GM23248 (cell line): ENCODE data around the gene P2RY13. TPM values are rescaled to one million over a fixed set of nuclear protein-coding genes. Genes with fewer than 3 reads are reported as not detected.

Experiments
- DNase-seq: peaks from one replicate; pipeline ENCODE4 v3.0.0-alpha.2; 2015
- H2AFZ ChIP-seq: fragments of 200-600 bp; sonication (generic); 2 replicates; pipeline ENCODE4 v1.6.1; 2016; ENCODE audit warnings: antibody characterized with exemption
- H3F3A ChIP-seq: fragments of 200-600 bp; sonication (generic); 2 replicates; pipeline ENCODE4 v1.6.1; 2016; ENCODE audit warnings: mild to moderate bottlenecking, antibody characterized with exemption, mixed run types; ENCODE audit not compliant: insufficient read depth
- H3K27ac ChIP-seq: fragments of 200-600 bp; sonication (generic); 2 replicates; pipeline ENCODE4 v1.5.1; 2016; ENCODE audit warnings: mild to moderate bottlenecking
- H3K27me3 ChIP-seq: fragments of 200-600 bp; sonication (generic); replicated peaks from 2 replicates; pipeline ENCODE4 v1.6.1; 2016; ENCODE audit warnings: mild to moderate bottlenecking; ENCODE audit not compliant: insufficient read depth
- H3K36me3 ChIP-seq: fragments of 200-600 bp; sonication (generic); 2 replicates; pipeline ENCODE4 v1.6.1; 2016; ENCODE audit warnings: low read depth, mild to moderate bottlenecking
- H3K4me1 ChIP-seq: fragments of 200-600 bp; sonication (generic); 2 replicates; pipeline ENCODE4 v1.6.1; 2016; ENCODE audit warnings: mild to moderate bottlenecking; ENCODE audit not compliant: insufficient read depth
- H3K4me2 ChIP-seq: fragments of 200-600 bp; sonication (generic); one replicate; pipeline ENCODE4 v1.6.1; 2016; ENCODE audit warnings: mild to moderate bottlenecking; ENCODE audit not compliant: unreplicated experiment
- H3K4me3 ChIP-seq: fragments of 200-600 bp; sonication (generic); 2 replicates; pipeline ENCODE4 v1.5.1; 2016; ENCODE audit warnings: mild to moderate bottlenecking
- H3K79me2 ChIP-seq: fragments of 200-600 bp; sonication (generic); 2 replicates; pipeline ENCODE4 v1.6.1; 2016; ENCODE audit warnings: mild to moderate bottlenecking; ENCODE audit not compliant: insufficient read depth
- H3K9ac ChIP-seq: fragments of 200-600 bp; sonication (generic); 2 replicates; pipeline ENCODE4 v1.6.1; 2016; ENCODE audit warnings: mild to moderate bottlenecking
- H3K9me2 ChIP-seq: fragments of 200-600 bp; sonication (generic); 2 replicates; pipeline ENCODE4 v1.6.1; 2016; ENCODE audit warnings: mixed run types, mild to moderate bottlenecking, moderate library complexity; ENCODE audit not compliant: insufficient read depth
- H3K9me3 ChIP-seq: fragments of 200-600 bp; sonication (generic); one replicate; pipeline ENCODE4 v1.6.1; 2017; ENCODE audit warnings: low read depth
- H4K20me1 ChIP-seq: fragments of 200-600 bp; sonication (generic); 2 replicates; pipeline ENCODE4 v1.6.0; 2016; ENCODE audit not compliant: insufficient read depth
- EZH2 ChIP-seq: fragments of 200-600 bp; sonication (generic); IDR thresholded peaks from 2 replicates; pipeline ENCODE4 v1.6.1; 2018; ENCODE audit warnings: antibody characterized with exemption, mild to moderate bottlenecking; ENCODE audit not compliant: insufficient read depth, poor library complexity, severe bottlenecking
- EZH2phosphoT487 ChIP-seq: fragments of 200-600 bp; sonication (generic); IDR thresholded peaks from 2 replicates; pipeline ENCODE4 v1.6.1; 2018; ENCODE audit warnings: antibody characterized with exemption, moderate library complexity, mild to moderate bottlenecking, low read depth; ENCODE audit not compliant: insufficient read depth
- WGBS, 2 experiments: methylation state at CpG; one replicate each; pipeline ENCODE4 v1.1.6; 2015 to 2017; ENCODE audit warnings: low lambda C conversion rate in 2 of 2, low coverage in 1 of 2; ENCODE audit errors: missing lambda C conversion rate in 2 of 2; 5-methylcytosine and 5-hydroxymethylcytosine counted together
- in situ Hi-C: fragments of 300-500 bp; cut with MboI; formaldehyde crosslinking; loops from 2 replicates; pipeline ENCODE4 v1.15.0; 2020
- polyA plus RNA-seq: library from polyadenylated mRNA; unstranded; fragments of >200 nt; fragmentation: Nextera tagmentation; extraction: Ambion mirVana; gene quantifications from 2 replicates; pipeline ENCODE4 v1.2.1, GENCODE V29; 2016
- total RNA-seq: library from RNA; depleted of rRNA; stranded (reverse); fragments of >200 nt; shearing (Covaris generic); gene quantifications from 2 replicates; pipeline ENCODE4 v1.2.3, GENCODE V29; 2014

P2RY13 gene
- total and polyA plus RNA-seq, 2 experiments from 2014 or later = not detected

DNA sequence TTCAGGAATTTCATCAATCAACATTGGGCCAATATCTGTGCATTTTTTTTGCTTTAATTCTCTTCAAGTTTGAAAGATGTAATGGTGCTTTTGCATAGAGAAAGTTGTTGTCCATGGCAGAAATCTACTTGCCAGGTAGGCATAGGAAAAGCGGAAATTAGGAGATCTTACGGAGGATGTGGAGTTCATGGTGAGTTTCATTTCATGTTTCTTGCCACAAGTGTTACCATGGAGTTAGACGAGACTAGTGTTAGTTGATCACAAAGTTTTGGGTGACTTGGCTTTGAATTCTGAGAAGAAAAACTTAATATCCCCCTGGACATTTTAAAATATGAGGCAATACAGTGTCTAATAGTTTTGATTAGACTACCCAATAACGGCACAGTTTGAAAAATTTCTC lies 1.0 kb upstream of the P2RY13 start:
- Histone ChIP-seq H3K27ac (no peak overlapping the region), H3K36me3 (no peaks in the 10 kb centered on the region), H3K27me3 (no peaks in the 10 kb centered on the region), H3K4me1 (peaks cover 16% of the 10 kb centered on the region), H2AFZ (no peak overlapping the region), H3K9me2 (no peaks in the 10 kb centered on the region), H4K20me1 (no peaks in the 10 kb centered on the region), H3F3A (peaks cover 19% of the 10 kb centered on the region), H3K79me2 (no peaks in the 10 kb centered on the region), H3K9ac (no peak overlapping the region), H3K4me3 (no peak overlapping the region), H3K9me3 (no peaks in the 10 kb centered on the region), H3K4me2 (no peak overlapping the region)
- in situ Hi-C loops = no loop called here
- DNase-seq = no peak
- WGBS, 2 experiments = 77 to 82% methylated on average over 4 of the region's 4 CpGs
- no peak for TF ChIP-seq EZH2
- TF ChIP-seq EZH2phosphoT487 = no peak

DNA sequence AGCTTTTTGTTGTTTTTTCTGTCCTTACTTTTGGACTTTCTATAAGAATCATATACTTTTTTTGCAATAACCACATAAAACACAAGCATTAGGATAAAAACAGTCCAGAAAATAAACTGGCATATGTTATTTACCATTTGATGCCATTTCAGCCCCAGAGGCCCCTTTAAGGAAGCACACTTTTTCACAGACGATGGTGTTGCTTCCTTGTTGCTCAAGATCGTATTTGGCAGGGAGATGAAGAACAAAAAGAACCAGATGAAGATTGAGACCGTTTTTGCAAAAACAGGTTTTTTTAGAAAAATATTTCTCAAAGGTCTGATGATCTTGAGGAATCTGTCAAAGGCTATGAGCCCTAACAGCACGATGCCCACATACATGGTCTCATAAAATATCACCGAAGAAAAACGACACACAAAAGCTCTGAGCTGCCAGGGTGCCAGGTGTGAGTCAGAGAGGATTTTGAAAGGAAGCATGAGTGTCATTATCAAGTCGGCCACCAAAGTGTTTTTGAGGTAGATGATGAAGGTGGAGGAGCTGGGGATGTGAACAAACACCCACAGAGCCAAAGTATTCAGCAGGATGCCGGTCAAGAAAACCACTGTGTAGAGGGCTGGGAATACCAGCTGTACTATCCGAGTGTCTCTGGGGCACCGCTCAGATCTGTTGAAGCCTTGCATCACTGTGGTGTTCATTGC lies 902 bp downstream of the P2RY13 start:
- TF ChIP-seq EZH2 (no peak), EZH2phosphoT487 (no peak)
- H3K27ac ChIP-seq = peak overlapping the region; percentile 41
- peak overlapping the region; percentile 30 for H3K9ac ChIP-seq
- H3K79me2 ChIP-seq = no peaks in the 10 kb centered on the region
- 4% methylated on average over 10 of the region's 10 CpGs for WGBS, 2 experiments
- no peaks in the 10 kb centered on the region for H3K27me3 ChIP-seq
- H4K20me1 ChIP-seq = no peaks in the 10 kb centered on the region
- H3K9me2 ChIP-seq = no peaks in the 10 kb centered on the region
- peak overlapping the region; percentile 63 for H3K4me2 ChIP-seq
- in situ Hi-C loops = no loop called here
- H3K9me3 ChIP-seq = no peaks in the 10 kb centered on the region
- H3K36me3 ChIP-seq = no peaks in the 10 kb centered on the region
- H3K4me1 ChIP-seq = peaks cover 16% of the 10 kb centered on the region
- H3F3A ChIP-seq = peaks cover 19% of the 10 kb centered on the region
- peak overlapping the region; percentile 60 for H3K4me3 ChIP-seq
- H2AFZ ChIP-seq = peak overlapping the region; percentile 79
- DNase-seq = peak; percentile 77

DNA sequence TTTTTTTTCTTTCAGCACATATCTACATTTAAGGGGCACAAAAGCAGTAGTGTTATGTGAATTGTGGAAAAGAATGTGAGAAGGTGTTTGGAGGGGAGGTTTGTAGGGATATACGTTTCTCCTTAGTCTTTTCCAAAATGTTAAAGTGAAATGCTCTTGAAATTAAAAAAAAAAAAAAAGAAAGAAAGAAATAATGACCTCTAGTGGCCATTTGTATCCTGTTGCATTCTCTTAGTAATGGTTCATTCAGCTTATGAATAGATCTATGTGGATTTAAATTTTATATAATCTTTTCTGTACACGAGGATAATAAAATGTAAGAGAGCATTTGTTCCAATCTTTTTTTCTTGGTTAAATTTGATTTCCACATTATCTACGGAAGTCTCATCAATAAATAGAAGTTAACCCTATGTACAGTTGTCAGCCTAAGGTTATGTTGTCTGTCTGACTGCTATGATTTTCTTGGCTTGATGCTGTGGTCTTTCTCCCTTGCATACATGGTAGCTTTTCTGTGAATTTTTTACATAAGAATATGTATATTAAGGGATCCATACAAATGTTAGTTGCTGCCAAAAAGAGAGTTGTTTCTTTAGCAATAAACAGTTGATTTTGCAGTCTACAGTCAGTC lies 1.7 kb downstream of the P2RY13 start:
- no peaks in the 10 kb centered on the region for H3K9me2 ChIP-seq
- peak overlapping the region; percentile 30; the same call in 1 of the 2 replicates for H3K9ac ChIP-seq
- DNase-seq = peak; percentile 64
- no peaks in the 10 kb centered on the region for H3K36me3 ChIP-seq
- no peaks in the 10 kb centered on the region for H3K9me3 ChIP-seq
- 0 out of 2 replicates have a peak overlapping the region, but pooled peaks have one; percentile 60 for H3K4me3 ChIP-seq
- peak overlapping the region; percentile 41 for H3K27ac ChIP-seq
- H3K4me2 ChIP-seq = peak overlapping the region; percentile 63
- H2AFZ ChIP-seq = peak overlapping the region; percentile 79
- peaks cover 16% of the 10 kb centered on the region for H3K4me1 ChIP-seq
- in situ Hi-C loops = no loop called here
- 1 to 2% methylated on average over 3 of the region's 3 CpGs for WGBS, 2 experiments
- H3F3A ChIP-seq = peaks cover 19% of the 10 kb centered on the region
- no peaks in the 10 kb centered on the region for H3K79me2 ChIP-seq
- no peaks in the 10 kb centered on the region for H3K27me3 ChIP-seq
- no peaks in the 10 kb centered on the region for H4K20me1 ChIP-seq
- TF ChIP-seq EZH2phosphoT487 (no peak), EZH2 (no peak)

DNA sequence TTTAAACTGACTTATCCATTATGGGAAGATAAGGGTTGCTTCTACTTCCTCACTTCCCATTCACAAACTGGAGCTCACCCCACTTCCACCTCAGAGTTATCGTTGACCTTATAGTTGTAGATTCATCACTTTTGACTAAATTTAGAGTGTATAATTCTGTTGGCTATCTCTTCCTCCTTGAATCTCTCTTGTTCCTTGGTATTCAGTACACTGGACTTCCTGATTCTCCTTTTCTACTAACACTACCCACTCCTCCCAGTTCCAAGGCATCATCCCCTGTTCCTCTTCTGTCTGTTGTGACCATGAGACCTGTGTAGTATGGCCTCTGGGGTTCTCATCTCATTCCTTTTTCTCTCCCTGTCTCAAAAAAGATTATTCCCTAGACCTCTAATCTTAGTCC lies 6.8 kb downstream of the P2RY13 start:
- H3K36me3 ChIP-seq = no peaks in the 10 kb centered on the region
- in situ Hi-C loops = no loop called here
- H3K27ac ChIP-seq = no peak overlapping the region
- peaks cover 23% of the 10 kb centered on the region for H3F3A ChIP-seq
- no peak overlapping the region for H3K4me2 ChIP-seq
- H4K20me1 ChIP-seq = no peaks in the 10 kb centered on the region
- H3K27me3 ChIP-seq = no peaks in the 10 kb centered on the region
- no peak overlapping the region for H3K4me3 ChIP-seq
- H2AFZ ChIP-seq = no peak overlapping the region
- no peak overlapping the region for H3K9ac ChIP-seq
- H3K9me2 ChIP-seq = no peaks in the 10 kb centered on the region
- peaks cover 33% of the 10 kb centered on the region for H3K4me1 ChIP-seq
- DNase-seq = no peak
- no peaks in the 10 kb centered on the region for H3K9me3 ChIP-seq
- WGBS, 2 experiments = 100% methylated on average over 1 of the region's 1 CpG
- no peak for TF ChIP-seq EZH2phosphoT487
- no peak for TF ChIP-seq EZH2
- H3K79me2 ChIP-seq = no peaks in the 10 kb centered on the region
